ENCODE measurements around the gene DNAJA4.
"Not testable (repeated sequence)": the region's sequence is repeated elsewhere in the genome, so short reads cannot be mapped to it uniquely, and the experiment has no call there.

Gene DNAJA4

DNA sequence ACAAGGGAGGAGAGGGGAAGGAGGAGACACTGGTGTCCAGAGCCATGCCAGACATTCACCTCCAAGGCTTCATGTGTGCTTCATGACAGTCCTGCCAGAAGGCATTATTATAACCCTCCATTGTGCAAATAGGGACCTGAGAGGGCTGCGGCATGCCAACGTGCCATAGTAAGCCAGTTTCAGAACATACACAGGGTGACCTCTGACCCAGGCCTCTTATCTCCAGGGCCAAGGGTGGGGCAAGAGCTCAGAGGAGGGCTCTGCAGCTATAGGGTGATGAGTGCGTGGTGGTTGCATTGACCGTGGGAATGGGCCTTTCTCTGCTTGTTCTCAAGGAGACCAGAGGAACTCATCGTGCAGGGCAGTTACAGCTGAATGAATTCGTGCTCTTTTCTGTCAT lies 20.3 kb upstream of the DNAJA4 start:
- TF ChIP-seq, protein P1, sequence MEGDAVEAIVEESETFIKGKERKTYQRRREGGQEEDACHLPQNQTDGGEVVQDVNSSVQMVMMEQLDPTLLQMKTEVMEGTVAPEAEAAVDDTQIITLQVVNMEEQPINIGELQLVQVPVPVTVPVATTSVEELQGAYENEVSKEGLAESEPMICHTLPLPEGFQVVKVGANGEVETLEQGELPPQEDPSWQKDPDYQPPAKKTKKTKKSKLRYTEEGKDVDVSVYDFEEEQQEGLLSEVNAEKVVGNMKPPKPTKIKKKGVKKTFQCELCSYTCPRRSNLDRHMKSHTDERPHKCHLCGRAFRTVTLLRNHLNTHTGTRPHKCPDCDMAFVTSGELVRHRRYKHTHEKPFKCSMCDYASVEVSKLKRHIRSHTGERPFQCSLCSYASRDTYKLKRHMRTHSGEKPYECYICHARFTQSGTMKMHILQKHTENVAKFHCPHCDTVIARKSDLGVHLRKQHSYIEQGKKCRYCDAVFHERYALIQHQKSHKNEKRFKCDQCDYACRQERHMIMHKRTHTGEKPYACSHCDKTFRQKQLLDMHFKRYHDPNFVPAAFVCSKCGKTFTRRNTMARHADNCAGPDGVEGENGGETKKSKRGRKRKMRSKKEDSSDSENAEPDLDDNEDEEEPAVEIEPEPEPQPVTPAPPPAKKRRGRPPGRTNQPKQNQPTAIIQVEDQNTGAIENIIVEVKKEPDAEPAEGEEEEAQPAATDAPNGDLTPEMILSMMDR (IDR thresholded peaks at IDR 0.05; ENCODE audit: low read depth, low read length), result no peak
- no peak for DNase-seq (ENCODE audit: extremely low read depth, low read depth)

DNA sequence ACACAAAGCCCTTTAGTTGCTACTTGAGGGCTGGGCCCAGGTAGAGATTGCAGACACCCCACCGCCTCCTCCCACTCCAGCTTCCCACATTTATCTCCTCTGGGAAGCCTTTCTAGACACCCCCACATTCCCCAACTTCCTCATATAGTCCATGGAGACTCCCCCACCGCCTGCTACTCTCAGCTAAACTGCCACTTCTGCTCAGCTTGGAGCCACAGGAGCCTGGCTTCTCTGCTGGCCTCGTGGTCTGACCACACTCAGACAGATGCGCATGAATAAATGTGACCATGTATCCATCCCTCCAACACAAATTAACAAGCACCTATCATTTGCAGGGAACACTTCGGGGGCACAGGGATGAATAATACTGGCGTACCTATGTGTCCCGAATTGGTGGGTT lies 19.5 kb upstream of the DNAJA4 start:
- TF ChIP-seq, protein P1 (IDR thresholded peaks at IDR 0.05; ENCODE audit: low read depth, low read length), result no peak
- no peak for DNase-seq (ENCODE audit: extremely low read depth, low read depth)

DNA sequence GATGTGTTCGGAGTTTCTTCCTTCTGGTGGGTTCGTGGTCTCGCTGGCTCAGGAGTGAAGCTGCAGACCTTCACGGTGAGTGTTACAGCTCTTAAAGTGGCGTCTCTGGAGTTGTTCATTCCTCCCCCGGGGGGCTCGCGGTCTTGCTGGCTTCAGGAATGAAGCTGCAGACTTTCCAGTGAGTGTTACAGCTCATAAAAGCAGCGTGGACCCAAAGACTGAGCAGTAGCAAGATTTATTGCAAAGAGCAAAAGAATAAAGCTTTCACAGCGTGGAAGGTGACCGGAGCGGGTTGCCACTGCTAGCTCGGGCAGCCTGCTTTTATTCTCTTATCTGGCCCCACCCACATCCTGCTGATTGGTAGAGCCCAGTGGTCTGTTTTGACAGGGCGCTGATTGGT lies 19.0 kb upstream of the DNAJA4 start:
- not testable (repeated sequence) for DNase-seq (ENCODE audit: extremely low read depth, low read depth)

DNA sequence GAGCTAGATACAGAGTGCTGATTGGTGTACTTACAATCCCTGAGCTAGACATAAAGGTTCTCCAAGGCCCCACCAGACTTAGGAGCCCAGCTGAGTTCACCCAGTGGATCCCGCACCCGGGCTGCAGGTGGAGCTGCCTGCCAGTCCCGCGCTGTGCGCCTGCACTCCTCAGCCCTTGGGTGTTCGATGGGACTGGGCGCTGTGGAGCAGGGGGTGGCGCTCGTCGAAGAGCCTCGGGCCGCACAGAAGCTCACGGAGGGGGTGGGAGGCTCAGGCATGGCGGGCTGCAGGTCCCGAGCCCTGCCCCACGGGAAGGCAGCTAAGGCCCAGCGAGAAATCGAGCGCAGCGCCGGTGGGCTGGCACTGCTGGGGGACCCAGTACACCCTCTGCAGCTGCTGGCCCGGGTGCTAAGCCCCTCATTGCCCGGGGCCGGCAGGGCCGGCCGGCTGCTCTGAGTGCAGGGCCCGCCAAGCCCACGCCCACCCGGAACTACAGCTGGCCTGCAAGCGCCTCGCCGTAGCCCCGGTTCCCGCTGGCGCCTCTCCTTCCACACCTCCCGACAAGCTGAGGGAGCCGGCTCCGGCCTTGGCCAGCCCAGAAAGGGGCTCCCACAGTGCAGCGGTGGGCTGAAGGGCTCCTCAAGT lies 18.3 kb upstream of the DNAJA4 start:
- not testable (repeated sequence) for DNase-seq (ENCODE audit: extremely low read depth, low read depth)

DNA sequence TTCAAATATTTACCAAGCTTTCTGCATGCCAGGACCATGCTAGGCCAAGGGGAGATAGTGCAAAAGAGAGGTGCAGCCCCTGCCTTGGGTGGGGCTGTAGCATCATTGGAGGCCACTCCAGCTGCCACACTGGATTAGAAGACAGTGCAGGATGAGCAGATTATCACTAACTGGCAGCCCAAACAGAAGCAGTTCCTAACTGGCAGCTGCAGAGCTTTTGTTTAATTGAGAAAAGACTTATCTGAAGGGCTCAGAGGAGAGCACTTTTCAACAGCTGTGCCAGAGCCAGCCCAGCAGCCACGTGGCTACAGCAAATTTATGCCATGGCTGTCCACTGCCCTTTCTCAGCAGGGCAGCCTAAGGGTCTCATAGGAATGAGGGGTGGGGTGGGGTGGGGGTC lies 16.5 kb upstream of the DNAJA4 start:
- TF ChIP-seq, protein P1 (IDR thresholded peaks at IDR 0.05; ENCODE audit: low read depth, low read length), result no peak
- no peak for DNase-seq (ENCODE audit: extremely low read depth, low read depth)

DNA sequence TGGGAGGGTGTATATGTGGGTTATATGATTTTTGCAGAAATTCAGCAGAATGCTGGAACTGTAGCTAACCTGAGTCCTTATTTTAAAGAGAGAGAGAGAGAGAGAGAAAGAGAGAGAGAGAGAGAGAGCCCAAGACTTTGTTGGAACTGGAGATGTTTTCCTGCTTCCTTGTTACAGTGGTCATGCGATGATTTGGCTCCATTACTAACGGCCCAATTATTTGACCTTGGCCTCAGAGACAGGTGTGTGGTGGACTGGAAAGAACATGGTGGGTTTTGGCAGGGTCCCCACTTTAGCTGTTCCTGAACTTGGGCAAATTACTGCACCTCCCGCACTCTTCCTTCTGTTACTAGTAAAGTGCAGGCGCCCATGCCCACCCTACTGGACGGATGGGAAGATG lies 15.2 kb upstream of the DNAJA4 start:
- TF ChIP-seq, protein P1 (IDR thresholded peaks at IDR 0.05; ENCODE audit: low read depth, low read length), result no peak
- no peak for DNase-seq (ENCODE audit: extremely low read depth, low read depth)

DNA sequence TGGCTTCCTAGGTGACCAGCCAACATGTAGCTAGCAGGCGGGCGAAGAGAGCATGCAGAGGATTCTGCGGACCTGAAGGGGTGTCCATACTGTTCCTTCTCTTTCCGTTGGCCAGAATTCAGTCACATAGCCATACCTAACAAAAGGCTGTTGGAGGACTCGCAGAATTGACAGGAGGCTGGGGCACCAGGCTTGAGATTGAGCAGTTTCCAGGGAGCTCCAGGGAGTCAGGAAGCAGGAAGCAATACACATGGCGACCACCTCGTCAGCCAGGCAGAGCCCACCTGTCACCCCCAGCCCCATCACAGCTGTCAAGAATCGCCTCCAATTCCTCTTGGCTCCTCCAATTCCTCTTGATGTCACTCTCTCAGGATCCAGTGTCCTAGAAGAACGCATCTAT lies 13.2 kb upstream of the DNAJA4 start:
- TF ChIP-seq, protein P1 (IDR thresholded peaks at IDR 0.05; ENCODE audit: low read depth, low read length), result no peak
- DNase-seq (ENCODE audit: extremely low read depth, low read depth), result no peak

DNA sequence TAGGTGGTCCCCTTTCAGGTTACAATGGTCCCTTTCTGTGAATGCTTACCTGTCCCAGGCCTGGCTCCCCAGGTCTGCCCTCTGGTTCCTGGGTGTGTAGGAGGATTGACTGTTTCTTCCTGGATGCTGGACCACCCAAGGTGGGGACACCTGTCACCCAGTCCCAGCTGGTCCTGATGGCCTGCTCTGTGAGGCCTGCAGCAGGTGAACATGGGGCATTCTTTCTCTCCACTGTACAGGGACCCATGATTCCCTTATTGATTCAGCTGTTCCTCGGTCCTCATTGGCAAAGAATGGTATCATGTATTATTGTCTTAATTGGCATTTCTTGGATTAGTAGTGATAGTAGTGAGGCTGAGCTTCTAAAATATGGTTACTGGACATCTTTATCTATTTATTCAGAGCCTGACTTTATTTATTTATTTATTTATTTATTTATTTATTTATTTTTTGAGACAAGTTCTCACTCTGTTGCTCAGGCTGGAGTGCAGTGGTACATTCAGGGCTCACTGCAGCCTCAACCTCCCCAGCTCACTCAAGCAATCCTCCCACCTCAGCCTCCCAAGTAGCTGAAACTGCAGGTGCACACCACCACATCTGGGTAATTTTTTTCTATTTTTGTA lies 8.8 kb upstream of the DNAJA4 start:
- TF ChIP-seq, protein P1 (IDR thresholded peaks at IDR 0.05; ENCODE audit: low read depth, low read length), result no peak
- no peak for DNase-seq (ENCODE audit: extremely low read depth, low read depth)

All from AG09319 (cell line).